Sigmoid colon (tissue), 3 donors: ENCODE data around the gene SLIT3.

ENCODE experiments used
- CTCF ChIP-seq, 4 experiments: fragments of 450-650 bp in 3 of 4; fragments of 200-600 bp in 1 of 4; IDR thresholded peaks; one replicate each; pipeline ENCODE4 v1.5.1; 2016 to 2019; ENCODE audit warnings: antibody characterized with exemption in 4 of 4, mild to moderate bottlenecking in 3 of 4, moderate library complexity in 2 of 4
- POLR2A ChIP-seq, 2 donors: fragments of 450-650 bp; IDR thresholded peaks; one replicate each; pipeline ENCODE4 v1.6.1; 2016; ENCODE audit warnings: antibody characterized with exemption in 2 of 2, mild to moderate bottlenecking in 2 of 2, moderate library complexity in 2 of 2

- TF ChIP-seq CTCF (IDR thresholded peaks at IDR 0.05) = no peak
- TF ChIP-seq POLR2A (IDR thresholded peaks at IDR 0.05) = no peak
Observed at GRCh38 chr5:169218176-169218575, 82.8 kb downstream of the SLIT3 start.
